ENCODE measurements around the gene HAVCR2.
"Not testable (repeated sequence)": the region's sequence is repeated elsewhere in the genome, so short reads cannot be mapped to it uniquely, and the experiment has no call there.

Gene HAVCR2

DNA sequence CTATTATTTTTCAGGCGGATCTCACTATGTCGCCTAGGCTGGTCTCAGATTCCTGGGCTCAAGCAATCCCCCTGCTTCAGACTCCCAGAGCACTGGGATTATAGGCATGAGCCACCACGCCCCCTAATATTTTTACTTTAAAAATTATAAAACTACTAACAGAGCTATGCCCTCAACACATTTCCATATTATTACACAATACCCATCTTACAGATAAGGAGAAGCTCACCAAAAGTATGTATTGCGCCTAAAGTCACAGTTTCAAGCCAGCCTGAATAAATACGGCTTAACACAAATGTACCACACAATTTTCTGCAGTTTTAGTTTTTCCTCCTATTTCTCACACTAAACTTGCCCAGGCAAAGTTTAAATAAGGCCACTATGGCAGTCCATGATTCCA is 40.1 kb downstream of the HAVCR2 start:
- no peak for DNase-seq (ENCODE audit: insufficient read length, low spot score)
- FAIRE-seq = no peak
- TF ChIP-seq SPI1 (IDR thresholded peaks at IDR 0.05; ENCODE audit: low read depth, low read length) (no peak), POLR2AphosphoS5 (IDR thresholded peaks at IDR 0.05; ENCODE audit: low read depth, low read length) (no peak), POU2F2 (IDR thresholded peaks at IDR 0.05; ENCODE audit: low read depth, low read length) (no peak), POLR2A (IDR thresholded peaks at IDR 0.05; ENCODE audit: low read depth, low read length) (no peak), TAF1 (IDR thresholded peaks at IDR 0.05; ENCODE audit: low read depth, low read length) (no peak), PAX5 (IDR thresholded peaks at IDR 0.05; ENCODE audit: insufficient read depth, low read length, severe bottlenecking) (no peak)

GRCh38 chr5:157068339-157068738 is 40.5 kb downstream of the HAVCR2 start:
- FAIRE-seq (no peak), DNase-seq (ENCODE audit: insufficient read length, low spot score) (no peak)
- no peak for TF ChIP-seq POLR2A (IDR thresholded peaks at IDR 0.05; ENCODE audit: low read depth, low read length)
- TF ChIP-seq SPI1 (IDR thresholded peaks at IDR 0.05; ENCODE audit: low read depth, low read length) = no peak
- TF ChIP-seq POLR2AphosphoS5 (IDR thresholded peaks at IDR 0.05; ENCODE audit: low read depth, low read length) = no peak

GRCh38 chr5:157067005-157067404 is 41.8 kb downstream of the HAVCR2 start:
- TF ChIP-seq POU2F2 (IDR thresholded peaks at IDR 0.05; ENCODE audit: low read depth, low read length) (no peak), SPI1 (IDR thresholded peaks at IDR 0.05; ENCODE audit: low read depth, low read length) (no peak), PAX5 (IDR thresholded peaks at IDR 0.05; ENCODE audit: insufficient read depth, low read length, severe bottlenecking) (no peak), TAF1 (IDR thresholded peaks at IDR 0.05; ENCODE audit: low read depth, low read length) (no peak), POLR2AphosphoS5 (IDR thresholded peaks at IDR 0.05; ENCODE audit: low read depth, low read length) (no peak), POLR2A (IDR thresholded peaks at IDR 0.05; ENCODE audit: low read depth, low read length) (no peak)
- DNase-seq (ENCODE audit: insufficient read length, low spot score) = no peak
- FAIRE-seq = no peak

DNA sequence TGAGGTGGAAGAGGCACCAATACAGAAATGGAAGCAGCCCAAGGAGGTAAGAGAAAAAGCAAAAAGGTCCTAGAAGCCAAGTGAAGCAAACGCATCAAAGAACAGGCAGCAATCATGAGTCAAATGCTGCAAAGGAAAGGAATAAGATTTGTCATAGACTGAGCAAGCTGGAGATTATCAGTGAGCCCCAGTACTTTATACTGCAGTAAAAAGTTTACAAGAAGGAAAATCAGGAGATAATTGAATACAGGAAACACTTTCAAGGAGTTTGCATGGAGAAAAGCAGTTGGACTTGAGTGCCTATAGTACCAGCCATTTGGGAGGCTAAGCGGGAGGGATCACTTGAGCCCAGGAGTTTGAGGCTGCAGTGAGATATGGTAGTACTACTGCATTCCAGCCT is 42.8 kb downstream of the HAVCR2 start:
- FAIRE-seq = no peak
- no peak for DNase-seq (ENCODE audit: insufficient read length, low spot score)
- TF ChIP-seq POLR2A (IDR thresholded peaks at IDR 0.05; ENCODE audit: low read depth, low read length) (no peak), PAX5 (IDR thresholded peaks at IDR 0.05; ENCODE audit: insufficient read depth, low read length, severe bottlenecking) (no peak), SPI1 (IDR thresholded peaks at IDR 0.05; ENCODE audit: low read depth, low read length) (no peak), POU2F2 (IDR thresholded peaks at IDR 0.05; ENCODE audit: low read depth, low read length) (no peak), POLR2AphosphoS5 (IDR thresholded peaks at IDR 0.05; ENCODE audit: low read depth, low read length) (no peak), TAF1 (IDR thresholded peaks at IDR 0.05; ENCODE audit: low read depth, low read length) (no peak)

DNA sequence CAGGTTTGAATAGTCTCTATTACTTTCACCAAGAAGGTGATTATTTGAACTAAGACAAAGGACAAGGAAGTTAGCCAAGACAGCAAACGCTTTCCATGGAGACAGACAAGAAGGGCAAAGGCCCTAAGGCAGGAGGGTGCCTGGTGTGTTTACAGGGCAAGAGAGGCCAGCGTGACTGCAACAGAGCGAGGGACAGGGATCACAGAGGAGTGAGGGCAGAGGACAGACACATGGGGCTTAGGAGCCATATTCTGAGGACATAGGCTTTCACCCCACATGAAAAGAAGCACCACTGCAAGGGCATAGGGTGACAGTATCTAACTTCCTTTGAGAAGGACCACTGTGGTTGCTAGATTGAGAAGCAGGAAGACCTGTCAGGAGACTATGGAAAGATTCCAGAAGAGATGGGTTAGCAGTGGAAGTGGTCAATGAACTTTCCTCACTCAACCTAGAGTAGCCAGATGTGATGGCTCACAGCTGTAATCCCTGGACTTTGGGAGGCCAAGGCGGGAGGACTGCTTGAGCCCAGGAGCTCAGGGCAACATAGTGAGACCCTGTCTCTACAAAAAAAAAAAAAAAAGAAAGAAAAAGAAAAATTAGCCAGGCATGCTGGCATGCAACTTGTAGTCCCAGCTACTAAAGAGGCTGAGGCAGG is 44.9 kb downstream of the HAVCR2 start:
- DNase-seq (ENCODE audit: insufficient read length, low spot score) (no peak), FAIRE-seq (no peak)
- TF ChIP-seq SPI1 (IDR thresholded peaks at IDR 0.05; ENCODE audit: low read depth, low read length) = no peak
- no peak for TF ChIP-seq POU2F2 (IDR thresholded peaks at IDR 0.05; ENCODE audit: low read depth, low read length)
- no peak for TF ChIP-seq POLR2AphosphoS5 (IDR thresholded peaks at IDR 0.05; ENCODE audit: low read depth, low read length)
- TF ChIP-seq POLR2A (IDR thresholded peaks at IDR 0.05; ENCODE audit: low read depth, low read length) = no peak
- no peak for TF ChIP-seq PAX5 (IDR thresholded peaks at IDR 0.05; ENCODE audit: insufficient read depth, low read length, severe bottlenecking)
- TF ChIP-seq TAF1 (IDR thresholded peaks at IDR 0.05; ENCODE audit: low read depth, low read length) = no peak

GRCh38 chr5:157059891-157060290 is 49.0 kb downstream of the HAVCR2 start:
- TF ChIP-seq POU2F2 (IDR thresholded peaks at IDR 0.05; ENCODE audit: low read depth, low read length) = no peak
- no peak for TF ChIP-seq POLR2A (IDR thresholded peaks at IDR 0.05; ENCODE audit: low read depth, low read length)
- no peak for TF ChIP-seq PAX5 (IDR thresholded peaks at IDR 0.05; ENCODE audit: insufficient read depth, low read length, severe bottlenecking)
- no peak for TF ChIP-seq SPI1 (IDR thresholded peaks at IDR 0.05; ENCODE audit: low read depth, low read length)
- TF ChIP-seq POLR2AphosphoS5 (IDR thresholded peaks at IDR 0.05; ENCODE audit: low read depth, low read length) = no peak
- TF ChIP-seq TAF1 (IDR thresholded peaks at IDR 0.05; ENCODE audit: low read depth, low read length) = no peak
- FAIRE-seq (no peak), DNase-seq (ENCODE audit: insufficient read length, low spot score) (no peak)

DNA sequence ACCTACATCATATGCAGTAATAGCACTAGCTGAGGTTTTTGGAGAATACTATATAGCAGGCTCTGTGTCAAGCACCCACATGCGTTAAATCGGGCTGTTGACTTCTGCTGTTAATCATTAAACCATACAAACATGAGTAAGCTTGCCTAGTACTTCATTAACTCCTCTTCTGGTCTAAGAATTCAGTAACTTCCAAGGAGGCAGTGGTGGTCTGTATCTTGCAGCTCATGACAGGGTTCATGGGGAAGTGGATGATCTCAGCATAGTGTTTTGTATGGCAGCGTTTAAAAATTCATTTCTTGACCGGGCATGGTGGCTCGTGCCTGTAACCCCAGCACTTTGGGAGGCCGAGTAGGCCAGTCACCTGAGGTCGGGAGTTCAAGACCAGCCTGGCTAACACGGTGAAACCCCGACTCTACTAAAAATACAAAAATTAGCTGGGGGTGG is 49.7 kb downstream of the HAVCR2 start, which contains the start of gene HAVCR1:
Gene HAVCR1, minus strand, starts transcription at position 24 of the 447 bp plus-strand sequence. CDS start 1,173 bp downstream, outside the sequence.
- DNase-seq (ENCODE audit: insufficient read length, low spot score) = no peak
- TF ChIP-seq SPI1 (IDR thresholded peaks at IDR 0.05; ENCODE audit: low read depth, low read length) (no peak), PAX5 (IDR thresholded peaks at IDR 0.05; ENCODE audit: insufficient read depth, low read length, severe bottlenecking) (no peak), POU2F2 (IDR thresholded peaks at IDR 0.05; ENCODE audit: low read depth, low read length) (no peak), POLR2AphosphoS5 (IDR thresholded peaks at IDR 0.05; ENCODE audit: low read depth, low read length) (no peak)

GRCh38 chr5:157057459-157058370 is 51.1 kb downstream of the HAVCR2 start:
- peak; percentile 26 for FAIRE-seq
- DNase-seq (ENCODE audit: insufficient read length, low spot score) = no peak
- TF ChIP-seq POLR2A (IDR thresholded peaks at IDR 0.05; ENCODE audit: low read depth, low read length) (no peak), SPI1 (IDR thresholded peaks at IDR 0.05; ENCODE audit: low read depth, low read length) (no peak), POLR2AphosphoS5 (IDR thresholded peaks at IDR 0.05; ENCODE audit: low read depth, low read length) (no peak), PAX5 (IDR thresholded peaks at IDR 0.05; ENCODE audit: insufficient read depth, low read length, severe bottlenecking) (no peak), POU2F2 (IDR thresholded peaks at IDR 0.05; ENCODE audit: low read depth, low read length) (no peak), TAF1 (IDR thresholded peaks at IDR 0.05; ENCODE audit: low read depth, low read length) (no peak)

More for the DNA sequence above, 49.7 kb downstream of the HAVCR2 start, which contains the start of gene HAVCR1:
- FAIRE-seq = no peak

DNA sequence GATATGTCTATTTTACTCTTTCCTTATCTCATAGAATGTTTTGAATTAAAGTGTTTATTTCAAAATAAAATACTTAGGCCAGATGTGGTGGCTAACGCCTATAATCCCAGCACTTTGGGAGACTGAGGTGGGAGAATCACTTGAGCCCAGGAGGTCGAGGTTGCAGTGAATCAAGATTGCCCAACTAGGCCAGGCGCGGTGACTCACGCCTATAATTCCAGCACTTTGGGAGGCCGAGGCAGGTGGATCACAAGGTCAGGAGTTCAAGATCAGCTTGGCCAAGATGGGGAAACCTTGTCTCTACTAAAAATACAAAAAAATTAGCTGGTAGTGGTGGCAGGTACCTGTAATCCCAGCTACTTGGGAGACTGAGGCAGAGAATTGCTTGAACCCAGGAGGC is 52.0 kb downstream of the HAVCR2 start:
- FAIRE-seq; DNase-seq (ENCODE audit: insufficient read length, low spot score): not testable (repeated sequence)

Measured in GM12891 (cell line).